Activated CD8-positive, alpha-beta memory T cell treated with anti-CD3 and anti-CD28 coated beads, Interleukin-2, amount 10 ng/mL, durations not matched to agents 7 days and 5 days (primary cell): ENCODE measurements around the gene SREBF1. TPM values are rescaled to one million over a fixed set of nuclear protein-coding genes. Genes with fewer than 3 reads are reported as not detected.
"Not testable (repeated sequence)": the region's sequence is repeated elsewhere in the genome, so short reads cannot be mapped to it uniquely, and the experiment has no call there.

ENCODE experiments used
- ATAC-seq: fragments of 150-1000 bp; cut with Tn5 transposase; one replicate; pipeline ENCODE4 v1.10.0; 2021; ENCODE audit warnings: moderate library complexity
- CTCF ChIA-PET: fragments of 350-600 bp; sonication (Branson Sonifier 250); formaldehyde crosslinking; loops from one replicate; lab custom pipeline; 2021; ENCODE audit warnings: antibody characterized with exemption; lab: Charles Lee
- DNase-seq: peaks from one replicate; pipeline ENCODE4 v3.0.0-alpha.2; 2020
- H3K27ac Mint-ChIP-seq: one replicate; pipeline ENCODE4 v1.8.0; 2021; ENCODE audit warnings: mild to moderate bottlenecking, mixed read lengths
- H3K27me3 Mint-ChIP-seq: one replicate; pipeline ENCODE4 v1.8.0; 2021; ENCODE audit warnings: mixed read lengths
- H3K36me3 Mint-ChIP-seq: one replicate; pipeline ENCODE4 v1.8.0; 2021; ENCODE audit warnings: mild to moderate bottlenecking, mixed read lengths
- H3K4me1 Mint-ChIP-seq: one replicate; pipeline ENCODE4 v1.8.0; 2021; ENCODE audit warnings: mixed read lengths
- H3K4me3 Mint-ChIP-seq: one replicate; pipeline ENCODE4 v1.8.0; 2021; ENCODE audit warnings: mild to moderate bottlenecking, moderate library complexity, mixed read lengths
- H3K9me3 Mint-ChIP-seq: one replicate; pipeline ENCODE4 v1.8.0; 2022; ENCODE audit warnings: low read depth, mixed read lengths
- total RNA-seq, 2 experiments: library from RNA; stranded (reverse); gene quantifications; one replicate each; pipeline ENCODE4 v1.2.3, GENCODE V29; 2021

SREBF1 gene
- total RNA-seq, 2 experiments from 2014 or later, result 90.6 to 184 TPM

DNA sequence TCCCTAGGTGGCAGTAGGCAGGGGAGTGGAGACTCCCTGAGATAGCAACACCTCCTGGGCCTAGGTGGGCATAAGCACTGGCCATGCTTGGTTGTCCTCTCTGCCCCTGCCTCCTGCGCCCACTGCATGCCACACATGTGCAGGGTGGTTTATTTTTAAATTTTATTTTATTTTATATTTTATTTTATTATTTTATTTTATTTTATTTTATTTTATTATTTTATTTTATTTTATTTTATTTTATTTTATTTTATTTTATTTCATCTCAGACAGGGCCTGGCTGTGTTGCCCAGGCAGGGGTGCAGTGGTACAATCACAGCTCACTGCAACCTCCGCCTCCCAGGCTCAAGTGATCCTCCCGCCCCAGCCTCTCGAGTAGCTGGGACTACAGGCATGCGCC is 28.6 kb downstream of the SREBF1 start:
- CTCF ChIA-PET, result interaction anchor here (0.7 to 2.5 kb wide), 3 partner anchors 53 to 220 kb away, joined by 3 to 12 read pairs (median 3); no protein-coding TSS in a partner anchor
- not testable (repeated sequence) for H3K4me3 Mint-ChIP-seq, ATAC-seq, H3K27me3 Mint-ChIP-seq, DNase-seq, H3K9me3 Mint-ChIP-seq, H3K27ac Mint-ChIP-seq
- peaks cover 25% of the 10 kb centered on the region for H3K4me1 Mint-ChIP-seq
- H3K36me3 Mint-ChIP-seq, result peaks cover 14% of the 10 kb centered on the region

DNA sequence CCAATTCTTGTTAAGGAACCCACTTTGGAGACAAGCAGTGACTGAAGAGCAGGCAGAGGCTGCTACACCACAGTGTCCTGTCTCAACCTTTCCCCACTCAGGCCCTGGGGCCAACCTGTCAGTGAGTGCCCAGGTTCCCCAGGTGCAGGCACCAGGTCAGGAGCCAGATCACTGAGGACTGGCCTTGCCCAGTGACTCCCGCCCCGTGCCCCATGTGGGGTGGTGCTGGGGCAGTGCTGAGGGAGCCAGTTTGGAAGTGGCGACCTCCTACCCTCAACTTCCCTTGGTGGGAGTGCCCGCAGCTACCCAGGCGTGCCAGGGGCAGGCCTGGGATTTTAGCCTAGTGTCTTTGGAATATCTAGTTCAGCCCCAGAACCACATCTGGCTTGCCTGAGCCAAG is 29.3 kb downstream of the SREBF1 start:
- Mint-ChIP-seq H3K4me3 (no peak overlapping the region), H3K27me3 (no peaks in the 10 kb centered on the region), H3K27ac (no peak overlapping the region), H3K9me3 (no peaks in the 10 kb centered on the region), H3K4me1 (peaks cover 23% of the 10 kb centered on the region), H3K36me3 (peaks cover 10% of the 10 kb centered on the region)
- ATAC-seq, result no peak
- CTCF ChIA-PET, result interaction anchor here (1.0 to 2.5 kb wide), 3 partner anchors 29 to 53 kb away, joined by 3 to 12 read pairs (median 3); partner anchors contain the start of gene SREBF1
- no peak for DNase-seq

DNA sequence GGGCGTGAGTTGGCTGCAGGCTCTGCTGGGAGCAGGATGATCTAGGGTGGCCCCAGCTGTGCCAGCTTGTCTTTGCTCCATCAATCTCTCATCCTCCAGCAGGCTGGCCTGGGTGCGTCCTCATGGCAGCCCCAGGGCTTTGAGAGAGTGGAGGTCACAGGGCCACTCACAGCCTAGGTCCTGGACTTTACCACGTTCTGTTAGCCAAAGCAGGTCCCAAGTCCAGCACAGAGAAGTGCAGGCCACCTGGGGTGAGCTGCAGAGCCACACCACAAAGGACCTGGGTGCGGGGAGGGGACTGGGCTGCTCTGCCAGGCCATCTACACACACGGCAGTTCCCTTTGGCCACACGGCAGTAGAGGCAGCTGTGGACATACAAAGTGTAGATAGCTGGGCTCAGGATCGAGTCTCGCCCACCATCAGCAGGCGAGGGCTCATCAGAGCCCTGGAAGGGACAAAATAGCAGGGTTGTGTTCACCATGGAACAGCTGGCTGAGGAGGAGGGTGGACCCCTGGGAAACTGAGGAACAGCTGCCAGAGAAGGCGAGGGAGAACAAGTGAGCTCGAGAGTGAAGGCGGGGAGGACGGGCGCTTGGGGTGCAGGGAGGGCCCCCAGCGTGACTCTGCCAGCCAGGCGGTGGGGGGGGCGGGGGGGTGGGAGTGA is 30.0 kb downstream of the SREBF1 start:
- peaks cover 10% of the 10 kb centered on the region for H3K36me3 Mint-ChIP-seq
- DNase-seq (no peak), ATAC-seq (no peak)
- no peak overlapping the region for H3K4me3 Mint-ChIP-seq
- H3K4me1 Mint-ChIP-seq, result peaks cover 17% of the 10 kb centered on the region
- no peaks in the 10 kb centered on the region for H3K9me3 Mint-ChIP-seq
- CTCF ChIA-PET, result interaction anchor here (0.9 to 1.3 kb wide), 6 partner anchors 11 to 53 kb away, joined by 3 to 5 read pairs (median 3); partner anchors contain the start of gene SREBF1
- H3K27me3 Mint-ChIP-seq, result no peaks in the 10 kb centered on the region
- no peak overlapping the region for H3K27ac Mint-ChIP-seq

DNA sequence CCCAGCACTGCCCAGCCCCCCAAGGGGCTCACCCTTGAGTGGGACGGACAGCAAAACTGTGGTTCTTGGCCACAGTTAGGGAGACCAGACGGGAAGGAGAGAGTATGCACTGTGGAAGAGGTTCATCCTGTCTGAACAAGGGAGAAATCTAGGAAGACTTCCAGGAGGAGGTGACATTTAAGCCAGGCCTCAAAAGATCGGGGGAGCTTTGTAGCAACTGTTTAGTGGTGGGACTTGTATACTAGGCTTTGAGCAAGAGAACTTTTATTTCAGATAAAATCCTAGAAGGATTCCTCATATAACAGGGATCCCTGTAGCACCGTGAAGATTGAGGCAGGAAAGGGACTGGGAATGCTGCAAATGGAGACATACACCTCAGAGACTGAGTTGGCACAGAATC is 30.8 kb downstream of the SREBF1 start:
- CTCF ChIA-PET, result interaction anchor here (0.9 to 1.3 kb wide), 4 partner anchors 12 to 54 kb away, joined by 3 to 5 read pairs (median 3); no protein-coding TSS in a partner anchor
- no peak overlapping the region for H3K27ac Mint-ChIP-seq

DNA sequence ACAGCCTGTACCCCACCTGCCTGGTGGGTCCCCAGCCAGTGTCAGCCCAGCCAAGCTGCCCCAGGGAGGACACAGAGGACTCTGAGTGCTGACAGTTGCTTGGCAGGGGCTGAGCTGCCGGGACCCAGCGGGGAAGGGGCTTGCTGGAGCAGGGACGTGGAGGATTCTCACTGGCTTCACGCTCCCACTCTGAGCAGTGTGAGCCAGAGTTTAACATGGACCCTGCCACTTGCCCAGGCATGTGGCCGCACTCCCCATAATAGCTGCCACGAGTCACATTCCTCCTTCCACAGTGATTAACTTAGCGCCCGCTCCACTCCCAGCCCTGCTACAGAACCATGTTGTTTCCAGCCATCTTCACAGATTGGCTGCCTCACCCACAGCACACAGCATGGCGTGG is 31.2 kb downstream of the SREBF1 start:
- CTCF ChIA-PET, result interaction anchor here (1.1 to 1.3 kb wide), 2 partner anchors 12 to 48 kb away, joined by 3 read pairs; no protein-coding TSS in a partner anchor
- H3K27ac Mint-ChIP-seq, result no peak overlapping the region
- H3K4me3 Mint-ChIP-seq, result no peak overlapping the region
- ATAC-seq, result no peak
- H3K9me3 Mint-ChIP-seq, result no peaks in the 10 kb centered on the region
- H3K36me3 Mint-ChIP-seq, result peaks cover 4% of the 10 kb centered on the region
- peaks cover 14% of the 10 kb centered on the region for H3K4me1 Mint-ChIP-seq
- no peak for DNase-seq
- H3K27me3 Mint-ChIP-seq, result no peaks in the 10 kb centered on the region

More for the DNA sequence above, 30.8 kb downstream of the SREBF1 start:
- Mint-ChIP-seq H3K9me3 (no peaks in the 10 kb centered on the region), H3K4me3 (no peak overlapping the region), H3K4me1 (peaks cover 14% of the 10 kb centered on the region), H3K27me3 (no peaks in the 10 kb centered on the region), H3K36me3 (peaks cover 7% of the 10 kb centered on the region)
- DNase-seq (no peak), ATAC-seq (no peak)

DNA sequence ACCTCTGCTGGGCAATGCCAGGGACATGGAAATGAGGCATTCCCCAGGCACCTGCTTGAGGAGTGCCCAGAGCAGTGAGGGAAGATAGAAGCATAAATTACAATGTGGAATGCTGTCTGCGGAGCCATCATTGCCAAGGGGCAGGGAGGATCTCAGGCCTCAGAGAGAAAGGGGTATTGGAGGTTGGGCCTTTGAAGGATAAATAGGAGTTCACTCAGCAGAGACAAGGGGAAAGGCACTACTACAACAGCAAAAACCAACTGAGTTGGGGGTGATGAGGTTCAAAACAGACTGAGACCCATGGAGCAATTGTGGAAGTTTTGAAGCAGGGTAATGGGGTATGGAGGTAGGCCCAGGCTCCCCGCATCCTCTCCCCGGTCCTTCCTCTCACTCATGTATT is 32.8 kb downstream of the SREBF1 start:
- H3K27ac Mint-ChIP-seq, result no peak overlapping the region
- no peak overlapping the region for H3K4me3 Mint-ChIP-seq
- ATAC-seq (no peak), DNase-seq (no peak)
- CTCF ChIA-PET, result interaction anchor here (0.7 to 1.2 kb wide), 2 partner anchors 8 to 115 kb away, joined by 3 read pairs; no protein-coding TSS in a partner anchor
- no peaks in the 10 kb centered on the region for H3K36me3 Mint-ChIP-seq
- no peaks in the 10 kb centered on the region for H3K27me3 Mint-ChIP-seq
- H3K9me3 Mint-ChIP-seq, result no peaks in the 10 kb centered on the region
- H3K4me1 Mint-ChIP-seq, result peaks cover 11% of the 10 kb centered on the region

DNA sequence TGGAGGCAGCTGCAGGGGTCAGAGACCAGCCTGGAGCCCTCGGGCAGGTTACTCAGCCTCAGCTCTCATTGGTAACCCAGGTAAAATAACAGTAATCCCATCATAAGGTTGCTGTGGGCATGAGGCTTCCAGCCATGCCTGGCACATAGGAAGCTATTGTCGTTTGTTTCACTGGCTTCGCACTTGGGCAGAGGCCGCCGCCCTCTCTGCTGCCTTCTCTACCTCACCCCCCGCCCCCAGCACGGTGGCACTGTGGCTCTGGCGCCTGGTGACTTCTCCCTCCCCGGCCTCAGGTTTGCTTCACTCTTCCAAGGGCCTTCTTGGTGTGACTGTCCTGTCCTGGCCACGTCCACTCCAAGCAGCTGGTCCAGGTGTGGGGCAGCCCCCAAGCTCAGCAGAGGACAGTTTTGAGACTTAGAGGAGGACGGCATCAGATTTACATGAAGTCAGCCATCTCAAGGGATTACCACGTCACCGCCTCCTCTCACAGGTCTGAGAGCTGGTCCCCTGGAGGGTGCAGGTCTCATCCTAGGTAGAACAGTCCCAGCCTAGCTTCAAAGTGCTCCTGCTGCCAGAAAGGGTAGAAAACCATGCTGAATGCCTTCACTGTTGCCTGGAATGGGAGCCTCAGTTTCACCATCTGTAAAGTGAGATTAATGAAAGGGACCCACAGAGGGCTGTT is 34.8 kb downstream of the SREBF1 start:
- H3K27ac Mint-ChIP-seq, result no peak overlapping the region
- CTCF ChIA-PET, result interaction anchor here (1.8 kb wide), 2 partner anchors 9 to 11 kb away, joined by 7 to 10 read pairs; no protein-coding TSS in a partner anchor
- no peaks in the 10 kb centered on the region for H3K4me1 Mint-ChIP-seq
- no peak overlapping the region for H3K4me3 Mint-ChIP-seq
- H3K27me3 Mint-ChIP-seq, result no peaks in the 10 kb centered on the region
- no peaks in the 10 kb centered on the region for H3K36me3 Mint-ChIP-seq
- H3K9me3 Mint-ChIP-seq, result no peaks in the 10 kb centered on the region
- ATAC-seq, result no peak
- no peak for DNase-seq

DNA sequence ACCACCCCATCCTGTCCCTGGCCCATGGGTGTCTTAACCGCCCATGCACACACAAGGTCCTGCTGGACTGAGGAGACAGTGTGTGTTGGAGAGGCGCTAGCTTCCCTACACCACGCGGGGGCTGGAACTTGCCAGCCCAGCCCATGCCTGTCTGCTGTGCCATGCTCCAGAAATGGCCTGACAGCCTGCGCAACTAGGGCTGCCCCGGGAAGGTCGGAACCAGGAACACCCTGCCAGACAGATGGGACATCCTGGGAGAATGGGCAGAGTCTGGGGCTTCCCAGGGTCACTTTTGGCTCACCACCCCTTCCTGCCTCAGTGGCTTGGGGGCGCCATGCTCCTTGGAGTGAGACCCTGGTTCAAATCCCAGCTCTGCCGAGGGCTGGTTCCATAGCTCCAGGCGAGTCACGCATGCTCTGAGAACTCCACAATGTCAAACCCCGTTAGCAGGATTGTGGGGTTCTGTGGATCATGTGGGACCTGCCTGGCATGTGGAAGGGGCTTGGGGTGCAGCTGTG is 36.2 kb downstream of the SREBF1 start:
- no peak for DNase-seq
- Mint-ChIP-seq H3K27ac (no peak overlapping the region), H3K4me1 (no peaks in the 10 kb centered on the region), H3K4me3 (no peak overlapping the region), H3K36me3 (no peaks in the 10 kb centered on the region), H3K9me3 (no peaks in the 10 kb centered on the region), H3K27me3 (no peaks in the 10 kb centered on the region)
- CTCF ChIA-PET, result interaction anchor here (0.8 to 1.8 kb wide), 3 partner anchors 11 to 118 kb away, joined by 3 to 10 read pairs (median 7); no protein-coding TSS in a partner anchor
- no peak for ATAC-seq

DNA sequence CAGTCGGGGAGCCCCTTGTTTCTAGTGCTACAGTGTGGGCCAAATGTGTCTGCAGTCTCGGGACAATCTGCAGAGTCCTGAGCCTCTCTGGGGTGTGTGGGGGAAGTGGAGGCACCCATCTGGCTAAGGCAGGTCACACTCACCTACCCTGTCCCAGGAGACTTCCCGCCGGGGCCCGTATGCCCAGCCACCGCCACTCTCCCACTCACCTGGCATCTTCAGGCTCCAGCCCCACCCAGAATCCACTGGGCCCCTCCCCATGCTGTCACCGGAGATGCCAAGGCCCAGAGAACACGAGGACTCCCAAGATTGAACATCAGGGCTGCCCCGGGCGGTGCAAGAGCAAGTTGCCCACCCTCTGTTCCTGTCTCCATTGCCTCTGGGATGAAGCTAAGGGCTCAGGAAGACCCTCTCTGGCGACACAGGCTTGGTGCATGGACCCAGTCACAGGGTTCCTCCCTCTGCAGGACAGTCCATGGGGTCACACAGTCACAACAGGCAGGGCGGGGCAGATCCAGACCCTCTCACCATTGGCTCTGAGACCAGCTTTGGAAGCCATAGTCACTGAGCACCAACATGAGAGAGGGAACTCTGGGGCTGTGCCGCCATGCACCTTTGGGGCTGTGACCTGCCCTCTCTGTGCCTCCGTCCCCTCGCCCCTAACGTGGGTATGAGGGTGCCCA is 38.1 kb downstream of the SREBF1 start:
- ATAC-seq, result no peak
- peaks cover 4% of the 10 kb centered on the region for H3K4me1 Mint-ChIP-seq
- CTCF ChIA-PET, result no interaction called here

DNA sequence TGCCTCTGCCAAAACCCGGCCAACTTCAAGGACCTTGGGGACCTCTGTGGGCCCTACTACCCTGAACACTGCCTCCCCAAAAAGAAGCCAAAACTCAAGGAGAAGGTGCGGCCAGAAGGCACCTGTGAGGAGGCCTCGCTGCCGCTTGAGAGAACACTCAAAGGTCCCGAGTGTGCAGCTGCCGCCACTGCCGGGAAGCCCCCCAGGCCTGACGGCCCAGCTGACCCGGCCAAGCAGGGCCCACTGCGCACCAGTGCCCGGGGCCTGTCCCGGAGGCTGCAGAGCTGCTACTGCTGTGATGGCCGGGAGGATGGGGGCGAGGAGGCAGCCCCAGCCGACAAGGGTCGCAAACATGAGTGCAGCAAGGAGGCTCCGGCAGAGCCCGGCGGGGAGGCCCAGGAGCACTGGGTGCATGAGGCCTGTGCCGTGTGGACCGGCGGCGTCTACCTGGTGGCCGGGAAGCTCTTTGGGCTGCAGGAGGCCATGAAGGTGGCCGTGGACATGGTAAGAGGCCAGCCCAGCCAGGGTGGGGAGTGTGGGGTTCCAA is 38.7 kb downstream of the SREBF1 start:
- CTCF ChIA-PET, result no interaction called here
- Mint-ChIP-seq H3K27me3 (no peaks in the 10 kb centered on the region), H3K36me3 (peaks cover 2% of the 10 kb centered on the region), H3K4me1 (peaks cover 10% of the 10 kb centered on the region), H3K9me3 (no peaks in the 10 kb centered on the region), H3K4me3 (no peak overlapping the region), H3K27ac (no peak overlapping the region)
- DNase-seq, result no peak
- ATAC-seq, result no peak

More for the DNA sequence above, 38.1 kb downstream of the SREBF1 start:
- no peaks in the 10 kb centered on the region for H3K9me3 Mint-ChIP-seq
- peaks cover 2% of the 10 kb centered on the region for H3K36me3 Mint-ChIP-seq
- no peak for DNase-seq
- no peak overlapping the region for H3K27ac Mint-ChIP-seq
- no peaks in the 10 kb centered on the region for H3K27me3 Mint-ChIP-seq
- no peak overlapping the region for H3K4me3 Mint-ChIP-seq

DNA sequence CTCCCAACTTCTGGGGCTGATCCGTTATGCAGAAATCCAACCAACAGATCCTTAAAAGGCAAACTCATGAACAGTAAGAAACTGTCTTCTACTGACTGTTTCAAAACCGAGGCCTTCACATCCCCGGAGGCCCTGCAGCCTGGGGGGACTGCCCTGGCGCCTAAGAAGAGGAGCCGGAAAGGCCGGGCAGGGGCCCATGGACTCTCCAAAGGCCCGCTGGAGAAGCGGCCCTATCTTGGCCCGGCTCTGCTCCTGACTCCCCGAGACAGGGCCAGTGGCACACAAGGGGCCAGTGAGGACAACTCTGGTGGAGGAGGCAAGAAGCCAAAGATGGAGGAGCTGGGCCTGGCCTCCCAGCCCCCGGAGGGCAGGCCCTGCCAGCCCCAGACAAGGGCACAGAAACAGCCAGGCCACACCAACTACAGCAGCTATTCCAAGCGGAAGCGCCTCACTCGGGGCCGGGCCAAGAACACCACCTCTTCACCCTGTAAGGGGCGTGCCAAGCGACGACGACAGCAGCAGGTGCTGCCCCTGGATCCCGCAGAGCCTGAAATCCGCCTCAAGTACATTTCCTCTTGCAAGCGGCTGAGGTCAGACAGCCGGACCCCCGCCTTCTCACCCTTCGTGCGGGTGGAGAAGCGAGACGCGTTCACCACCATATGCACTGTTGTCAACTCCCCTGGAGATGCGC is 39.5 kb downstream of the SREBF1 start:
- CTCF ChIA-PET, result no interaction called here
- Mint-ChIP-seq H3K4me3 (no peak overlapping the region), H3K36me3 (peaks cover 2% of the 10 kb centered on the region), H3K27me3 (no peaks in the 10 kb centered on the region), H3K4me1 (peaks cover 18% of the 10 kb centered on the region), H3K27ac (no peak overlapping the region), H3K9me3 (no peaks in the 10 kb centered on the region)
- no peak for DNase-seq
- ATAC-seq, result no peak

DNA sequence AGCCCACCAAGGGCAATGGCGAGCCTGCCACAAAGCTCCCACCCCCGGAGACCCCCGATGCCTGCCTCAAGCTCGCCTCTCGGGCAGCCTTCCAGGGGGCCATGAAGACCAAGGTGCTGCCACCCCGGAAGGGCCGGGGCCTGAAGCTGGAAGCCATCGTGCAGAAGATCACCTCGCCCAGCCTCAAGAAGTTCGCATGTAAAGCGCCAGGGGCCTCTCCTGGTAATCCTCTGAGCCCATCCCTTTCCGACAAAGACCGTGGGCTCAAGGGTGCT is 40.1 kb downstream of the SREBF1 start:
- no peaks in the 10 kb centered on the region for H3K9me3 Mint-ChIP-seq
- H3K36me3 Mint-ChIP-seq, result peaks cover 2% of the 10 kb centered on the region
- H3K4me3 Mint-ChIP-seq, result no peak overlapping the region
- no peak overlapping the region for H3K27ac Mint-ChIP-seq
- H3K4me1 Mint-ChIP-seq, result peaks cover 21% of the 10 kb centered on the region
- CTCF ChIA-PET, result no interaction called here
- DNase-seq, result no peak
- ATAC-seq, result no peak
- H3K27me3 Mint-ChIP-seq, result no peaks in the 10 kb centered on the region
